ENCODE results near the gene TTC14.
A peak's percentile ranks its signal among the peaks of the same experiment; 100 is the strongest.

Gene TTC14

DNA sequence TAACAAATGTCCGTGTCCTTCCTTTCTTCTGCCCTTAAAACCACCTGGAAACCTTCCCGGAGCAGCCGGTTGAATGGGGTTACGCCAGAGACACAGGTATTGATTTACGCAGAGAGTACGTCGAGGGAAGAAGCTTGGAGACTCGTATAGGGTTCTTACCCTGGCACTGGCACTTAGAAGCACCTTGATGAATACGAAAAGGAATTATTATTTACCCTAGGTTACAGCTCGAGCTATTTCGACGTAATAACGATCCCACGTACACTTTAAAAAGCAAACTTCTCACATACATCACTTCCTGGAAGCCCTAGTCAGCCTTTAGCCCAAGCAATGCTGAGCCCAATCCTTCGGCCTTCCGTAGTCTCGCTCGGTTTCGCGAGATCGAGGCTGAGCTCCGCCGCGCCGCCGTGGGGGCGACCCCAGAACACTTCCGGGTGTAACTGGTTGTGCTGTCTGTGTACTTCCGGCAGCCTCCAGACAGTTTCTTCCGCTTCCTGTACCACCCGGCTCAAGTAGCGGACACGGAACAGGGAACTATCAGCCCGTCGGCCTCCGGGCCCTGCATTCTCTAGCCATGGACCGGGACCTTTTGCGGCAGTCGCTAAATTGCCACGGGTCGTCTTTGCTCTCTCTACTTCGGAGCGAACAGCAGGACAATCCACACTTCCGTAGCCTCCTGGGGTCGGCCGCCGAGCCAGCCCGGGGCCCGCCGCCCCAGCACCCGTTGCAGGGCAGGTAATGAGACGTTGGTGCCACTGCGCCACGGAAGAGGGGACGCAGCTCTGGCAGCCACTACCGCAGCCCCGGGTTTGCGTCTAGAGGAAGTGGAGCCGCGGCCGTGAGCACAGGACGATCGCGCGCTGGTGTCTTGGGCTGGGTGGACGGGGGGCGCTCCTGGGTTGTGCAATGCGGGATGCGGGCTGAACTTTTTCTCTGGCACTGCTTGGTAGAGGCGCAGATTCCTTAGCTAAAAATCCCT is at the start of gene TTC14:
TSS of gene TTC14 (plus strand) at position 476 of the 979 bp plus-strand sequence. CDS start at position 575, 99 bp downstream.
- Histone ChIP-seq H3K9me3 (ENCODE audit: control insufficient read depth, insufficient read depth, low read depth, low read length) (no peaks in the 10 kb centered on the region), H3K4me1 (ENCODE audit: control insufficient read depth, insufficient read depth, low read length) (peaks cover 2% of the 10 kb centered on the region; the same call in 1 of the 2 replicates), H3K4me3 (ENCODE audit: low read depth, low read length) (peak within 1 kb of the TSS; percentile 89), H3K36me3 (ENCODE audit: control insufficient read depth in 2 of 2, insufficient read depth in 1 of 2, low read length in 2 of 2) (peaks cover 15 to 38% of the 10 kb centered on the region in 2 experiments), H3K27ac (ENCODE audit: extremely low read depth, low read depth, low read length) (peak within 1 kb of the TSS; percentile 83)
- POLR2A ChIA-PET, result interaction anchor here (0.6 to 1.2 kb wide), 7 partner anchors 8 to 1040 kb away, joined by 3 read pairs; partner anchors contain the start of gene ACTL6A
- CTCF ChIA-PET, result interaction anchor here (1.0 kb wide), 1 partner anchor 123 kb away, joined by 3 read pairs; no protein-coding TSS in a partner anchor
- TF ChIP-seq KLF7 (tag by site-specific recombination; IDR thresholded peaks at IDR 0.05; ENCODE audit: borderline replicate concordance) (no peak), ZBTB8A (tag by site-specific recombination; IDR thresholded peaks at IDR 0.05) (peak; percentile 69), ZXDB (tag by site-specific recombination; IDR thresholded peaks at IDR 0.05) (peak; percentile 78), ZNF571 (tag by site-specific recombination; IDR thresholded peaks at IDR 0.05) (no peak), ZNF600 (tag by site-specific recombination; IDR thresholded peaks at IDR 0.05) (peak; percentile 75; the same call in 1 of the 2 replicates), ZEB2 (tag by site-specific recombination; IDR thresholded peaks at IDR 0.05) (peak; percentile 49; the same call in 1 of the 2 replicates), ZNF394 (tag by site-specific recombination; IDR thresholded peaks at IDR 0.05; ENCODE audit: borderline replicate concordance) (0 out of 2 replicates have a peak, but pooled peaks have one; percentile 9), ZNF248 (tag by site-specific recombination; IDR thresholded peaks at IDR 0.05) (no peak), SP7 (tag by site-specific recombination; IDR thresholded peaks at IDR 0.05) (peak; percentile 52; the same call in 1 of the 2 replicates), ZNF335 (tag by site-specific recombination; conservative IDR thresholded peaks at IDR 0.05) (peak; percentile 64), OSR2 (tag by site-specific recombination; IDR thresholded peaks at IDR 0.05) (no peak), ZNF596 (tag by site-specific recombination; IDR thresholded peaks at IDR 0.05) (no peak), SCRT2 (tag by site-specific recombination; IDR thresholded peaks at IDR 0.05) (peak; percentile 73), SP3 (tag by site-specific recombination; IDR thresholded peaks at IDR 0.05) (peak; percentile 46; the same call in 1 of the 2 replicates), TRIM28 (IDR thresholded peaks at IDR 0.05; ENCODE audit: borderline replicate concordance, low read length) (peak; percentile 81; the same call in 1 of the 2 replicates), ZNF223 (tag by site-specific recombination; IDR thresholded peaks at IDR 0.05) (no peak), ZBTB26 (tag by site-specific recombination; optimal IDR thresholded peaks at IDR 0.05) (peak; percentile 59), ZSCAN4 (tag by site-specific recombination; IDR thresholded peaks at IDR 0.05) (0 out of 2 replicates have a peak, but pooled peaks have one; percentile 16), ZNF501 (tag by site-specific recombination; IDR thresholded peaks at IDR 0.05) (0 out of 2 replicates have a peak, but pooled peaks have one; percentile 53), PRDM6 (tag by site-specific recombination; IDR thresholded peaks at IDR 0.05) (no peak), ZNF366 (tag by site-specific recombination; conservative IDR thresholded peaks at IDR 0.05) (peak; percentile 26; the same call in 1 of the 2 replicates), GLIS2 (tag by site-specific recombination; IDR thresholded peaks at IDR 0.05) (peak; percentile 68), ZNF629 (tag by site-specific recombination; IDR thresholded peaks at IDR 0.05) (peak; percentile 76), PRDM1 (tag by site-specific recombination; IDR thresholded peaks at IDR 0.05) (no peak)
- TF ChIP-seq, protein P1, sequence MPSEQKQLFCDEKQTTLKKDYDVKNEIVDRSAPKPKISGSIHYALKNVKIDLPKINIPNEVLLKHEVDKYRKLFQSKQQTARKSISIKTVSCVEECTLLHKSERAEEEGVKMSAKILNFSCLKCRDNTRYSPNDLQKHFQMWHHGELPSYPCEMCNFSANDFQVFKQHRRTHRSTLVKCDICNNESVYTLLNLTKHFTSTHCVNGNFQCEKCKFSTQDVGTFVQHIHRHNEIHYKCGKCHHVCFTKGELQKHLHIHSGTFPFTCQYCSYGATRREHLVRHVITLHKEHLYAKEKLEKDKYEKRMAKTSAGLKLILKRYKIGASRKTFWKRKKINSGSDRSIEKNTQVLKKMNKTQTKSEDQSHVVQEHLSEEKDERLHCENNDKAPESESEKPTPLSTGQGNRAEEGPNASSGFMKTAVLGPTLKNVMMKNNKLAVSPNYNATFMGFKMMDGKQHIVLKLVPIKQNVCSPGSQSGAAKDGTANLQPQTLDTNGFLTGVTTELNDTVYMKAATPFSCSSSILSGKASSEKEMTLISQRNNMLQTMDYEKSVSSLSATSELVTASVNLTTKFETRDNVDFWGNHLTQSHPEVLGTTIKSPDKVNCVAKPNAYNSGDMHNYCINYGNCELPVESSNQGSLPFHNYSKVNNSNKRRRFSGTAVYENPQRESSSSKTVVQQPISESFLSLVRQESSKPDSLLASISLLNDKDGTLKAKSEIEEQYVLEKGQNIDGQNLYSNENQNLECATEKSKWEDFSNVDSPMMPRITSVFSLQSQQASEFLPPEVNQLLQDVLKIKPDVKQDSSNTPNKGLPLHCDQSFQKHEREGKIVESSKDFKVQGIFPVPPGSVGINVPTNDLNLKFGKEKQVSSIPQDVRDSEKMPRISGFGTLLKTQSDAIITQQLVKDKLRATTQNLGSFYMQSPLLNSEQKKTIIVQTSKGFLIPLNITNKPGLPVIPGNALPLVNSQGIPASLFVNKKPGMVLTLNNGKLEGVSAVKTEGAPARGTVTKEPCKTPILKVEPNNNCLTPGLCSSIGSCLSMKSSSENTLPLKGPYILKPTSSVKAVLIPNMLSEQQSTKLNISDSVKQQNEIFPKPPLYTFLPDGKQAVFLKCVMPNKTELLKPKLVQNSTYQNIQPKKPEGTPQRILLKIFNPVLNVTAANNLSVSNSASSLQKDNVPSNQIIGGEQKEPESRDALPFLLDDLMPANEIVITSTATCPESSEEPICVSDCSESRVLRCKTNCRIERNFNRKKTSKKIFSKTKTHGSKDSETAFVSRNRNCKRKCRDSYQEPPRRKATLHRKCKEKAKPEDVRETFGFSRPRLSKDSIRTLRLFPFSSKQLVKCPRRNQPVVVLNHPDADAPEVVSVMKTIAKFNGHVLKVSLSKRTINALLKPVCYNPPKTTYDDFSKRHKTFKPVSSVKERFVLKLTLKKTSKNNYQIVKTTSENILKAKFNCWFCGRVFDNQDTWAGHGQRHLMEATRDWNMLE (tag by site-specific recombination; conservative IDR thresholded peaks at IDR 0.05; ENCODE audit: low read depth), result peak; percentile 100
- TF ChIP-seq, protein P2, sequence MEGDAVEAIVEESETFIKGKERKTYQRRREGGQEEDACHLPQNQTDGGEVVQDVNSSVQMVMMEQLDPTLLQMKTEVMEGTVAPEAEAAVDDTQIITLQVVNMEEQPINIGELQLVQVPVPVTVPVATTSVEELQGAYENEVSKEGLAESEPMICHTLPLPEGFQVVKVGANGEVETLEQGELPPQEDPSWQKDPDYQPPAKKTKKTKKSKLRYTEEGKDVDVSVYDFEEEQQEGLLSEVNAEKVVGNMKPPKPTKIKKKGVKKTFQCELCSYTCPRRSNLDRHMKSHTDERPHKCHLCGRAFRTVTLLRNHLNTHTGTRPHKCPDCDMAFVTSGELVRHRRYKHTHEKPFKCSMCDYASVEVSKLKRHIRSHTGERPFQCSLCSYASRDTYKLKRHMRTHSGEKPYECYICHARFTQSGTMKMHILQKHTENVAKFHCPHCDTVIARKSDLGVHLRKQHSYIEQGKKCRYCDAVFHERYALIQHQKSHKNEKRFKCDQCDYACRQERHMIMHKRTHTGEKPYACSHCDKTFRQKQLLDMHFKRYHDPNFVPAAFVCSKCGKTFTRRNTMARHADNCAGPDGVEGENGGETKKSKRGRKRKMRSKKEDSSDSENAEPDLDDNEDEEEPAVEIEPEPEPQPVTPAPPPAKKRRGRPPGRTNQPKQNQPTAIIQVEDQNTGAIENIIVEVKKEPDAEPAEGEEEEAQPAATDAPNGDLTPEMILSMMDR (tag by site-specific recombination; IDR thresholded peaks at IDR 0.05), result peak; percentile 52; the same call in 1 of the 2 replicates
